ENCODE measurements around the gene NDEL1.

Gene NDEL1

GRCh38 chr17:8459107-8459506 lies 23.4 kb downstream of the NDEL1 start:
- no peak for DNase-seq

GRCh38 chr17:8459831-8460230 lies 24.1 kb downstream of the NDEL1 start:
- DNase-seq: no peak

GRCh38 chr17:8462564-8462963 lies 26.9 kb downstream of the NDEL1 start:
- no peak for DNase-seq

GRCh38 chr17:8463099-8463498 lies 27.4 kb downstream of the NDEL1 start:
- no peak for DNase-seq

GRCh38 chr17:8464941-8465340 lies 29.3 kb downstream of the NDEL1 start:
- DNase-seq: no peak

- DNase-seq: no peak
Measured at GRCh38 chr17:8465356-8465755, 29.7 kb downstream of the NDEL1 start.

GRCh38 chr17:8465759-8466158 lies 30.1 kb downstream of the NDEL1 start:
- no peak for DNase-seq

GRCh38 chr17:8466456-8466855 lies 30.8 kb downstream of the NDEL1 start:
- no peak for DNase-seq

GRCh38 chr17:8466873-8467272 lies 31.2 kb downstream of the NDEL1 start:
- DNase-seq: no peak

GRCh38 chr17:8467527-8467926 lies 31.8 kb downstream of the NDEL1 start:
- DNase-seq: no peak

GRCh38 chr17:8468127-8468526 lies 32.4 kb downstream of the NDEL1 start:
- no peak for DNase-seq

GRCh38 chr17:8468980-8469379 lies 33.3 kb downstream of the NDEL1 start:
- no peak for DNase-seq

GRCh38 chr17:8469964-8470363 lies 34.3 kb downstream of the NDEL1 start:
- no peak for DNase-seq

- DNase-seq: no peak
Measured at GRCh38 chr17:8470447-8471047, 34.9 kb downstream of the NDEL1 start.

- no peak for DNase-seq
Measured at GRCh38 chr17:8472663-8473062, 37.0 kb downstream of the NDEL1 start.

- no peak for DNase-seq
Measured at GRCh38 chr17:8473451-8474192, 37.9 kb downstream of the NDEL1 start.

- DNase-seq: no peak
Measured at GRCh38 chr17:8474826-8475225, 39.1 kb downstream of the NDEL1 start.

GRCh38 chr17:8475227-8475626 lies 39.5 kb downstream of the NDEL1 start:
- DNase-seq: no peak

- DNase-seq: no peak
Measured at GRCh38 chr17:8475781-8476180, 40.1 kb downstream of the NDEL1 start.

GRCh38 chr17:8476741-8477140 lies 41.1 kb downstream of the NDEL1 start:
- DNase-seq: no peak

GRCh38 chr17:8477171-8477570 lies 41.5 kb downstream of the NDEL1 start:
- no peak for DNase-seq

- DNase-seq: no peak
Measured at GRCh38 chr17:8477715-8478441, 42.2 kb downstream of the NDEL1 start.

GRCh38 chr17:8479431-8479947 lies 43.8 kb downstream of the NDEL1 start:
- no peak for DNase-seq
